PC-9 (cell line): ENCODE data around the gene HMHB1.

Source experiments
- CTCF ChIP-seq: fragments of 200-600 bp; sonication (generic); conservative IDR thresholded peaks from 2 replicates; pipeline ENCODE4 v1.6.1; 2017; ENCODE audit warnings: mixed run types, antibody characterized with exemption, mild to moderate bottlenecking, moderate library complexity
- EZH2 ChIP-seq: fragments of 200-600 bp; sonication (generic); IDR thresholded peaks from 2 replicates; pipeline ENCODE4 v1.8.0; 2017; ENCODE audit warnings: antibody characterized with exemption, low read depth

GRCh38 chr5:143781993-143782520 lies 29.9 kb upstream of the HMHB1 start:
- TF ChIP-seq CTCF (no peak), EZH2 (no peak)
